Stimulated activated CD4-positive, alpha-beta T cell treated with anti-CD3 and anti-CD28 coated beads, TNF-alpha, amount 100 ng/mL, for 4 hours (primary cell): ENCODE data around the gene NT5C3B.
"Not testable (repeated sequence)": the region's sequence is repeated elsewhere in the genome, so short reads cannot be mapped to it uniquely, and the experiment has no call there.

Source experiments
- DNase-seq, 3 experiments: peaks; one replicate each; pipeline ENCODE4 v3.0.0-alpha.2; 2020; ENCODE audit warnings: low read depth in 3 of 3

The NT5C3B gene

GRCh38 chr17:41839448-41839847 is 3.4 kb upstream of the NT5C3B start:
- DNase-seq = not testable (repeated sequence)

GRCh38 chr17:41837761-41838538 is 1.9 kb upstream of the NT5C3B start, which contains the start of gene KLHL10:
Gene KLHL10 (plus strand): TSS chr17:41837825. CDS start chr17:41837933, 108 bp downstream.
- DNase-seq = no peak

GRCh38 chr17:41836550-41837196 is 641 bp upstream of the NT5C3B start:
- no peak for DNase-seq

- no peak for DNase-seq
Observed at GRCh38 chr17:41835214-41835799, 725 bp downstream of the NT5C3B start.

- DNase-seq = not testable (repeated sequence)
Observed at GRCh38 chr17:41829961-41830360, 6.1 kb downstream of the NT5C3B start.

- no peak for DNase-seq
Observed at GRCh38 chr17:41825175-41825845, 10.7 kb downstream of the NT5C3B start.

GRCh38 chr17:41824086-41824485 is 11.9 kb downstream of the NT5C3B start:
- no peak for DNase-seq

GRCh38 chr17:41823580-41823979 is 12.5 kb downstream of the NT5C3B start:
- DNase-seq = no peak

- no peak for DNase-seq
Observed at GRCh38 chr17:41823141-41823524, 12.9 kb downstream of the NT5C3B start.

GRCh38 chr17:41822216-41823140 is 13.6 kb downstream of the NT5C3B start:
- no peak for DNase-seq

GRCh38 chr17:41821776-41822175 is 14.3 kb downstream of the NT5C3B start:
- no peak for DNase-seq

- no peak for DNase-seq
Observed at GRCh38 chr17:41818024-41818423, 18.0 kb downstream of the NT5C3B start.

GRCh38 chr17:41816637-41817320 is 19.3 kb downstream of the NT5C3B start:
- DNase-seq = no peak

GRCh38 chr17:41814195-41814594 is 21.8 kb downstream of the NT5C3B start:
- no peak for DNase-seq

- DNase-seq = no peak
Observed at GRCh38 chr17:41813699-41814124, 22.3 kb downstream of the NT5C3B start.

GRCh38 chr17:41813152-41813680 is 22.8 kb downstream of the NT5C3B start:
- no peak for DNase-seq

- no peak for DNase-seq
Observed at GRCh38 chr17:41812381-41813151, 23.5 kb downstream of the NT5C3B start, which contains the start of gene FKBP10. Gene FKBP10 (plus strand): TSS chr17:41813004. CDS start chr17:41813035, 31 bp downstream.

- DNase-seq = peak; percentile 44 to 61 (median 58)
Observed at GRCh38 chr17:41811549-41812380, 24.3 kb downstream of the NT5C3B start, which contains the start of gene P3H4. Gene P3H4 (minus strand): TSS chr17:41811949. CDS start chr17:41811915, 34 bp downstream.
